Measurements from ENCODE around the gene SOWAHC.

DNA sequence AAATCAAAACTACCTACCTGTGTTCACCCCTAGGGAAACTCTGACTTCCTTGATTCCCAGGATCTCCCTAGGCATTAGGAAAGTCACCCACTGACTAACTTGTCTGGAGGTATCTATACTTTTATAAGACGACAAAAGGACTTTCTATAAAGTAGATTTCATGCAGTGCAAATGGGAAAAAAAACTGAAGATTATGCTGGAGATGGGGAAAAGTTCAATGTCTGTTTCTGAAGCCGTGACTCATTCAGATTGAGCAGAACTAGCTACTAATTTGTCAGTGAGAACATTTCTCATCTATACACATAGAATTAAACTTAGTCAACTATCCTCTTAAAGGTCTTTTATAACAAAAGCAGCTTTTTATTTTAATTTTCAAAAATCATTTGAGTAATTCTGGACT lies 6.4 kb upstream of the SOWAHC start:
- TF ChIP-seq CTCF (IDR thresholded peaks at IDR 0.05) (no peak), SMAD4 (CRISPR knock-in tag; IDR thresholded peaks at IDR 0.05) (no peak), GRHL2 (CRISPR knock-in tag; IDR thresholded peaks at IDR 0.05; ENCODE audit: insufficient replicate concordance, severe bottlenecking) (no peak), IRF2 (CRISPR knock-in tag; IDR thresholded peaks at IDR 0.05; ENCODE audit: borderline replicate concordance, low read depth) (no peak), ZNF121 (CRISPR knock-in tag; IDR thresholded peaks at IDR 0.05) (no peak), USF2 (CRISPR knock-in tag; IDR thresholded peaks at IDR 0.05) (no peak), NR2C2 (CRISPR knock-in tag; IDR thresholded peaks at IDR 0.05) (no peak), ZNF317 (CRISPR knock-in tag; IDR thresholded peaks at IDR 0.05; ENCODE audit: borderline replicate concordance, low read depth) (no peak), NR3C1 (CRISPR knock-in tag; conservative IDR thresholded peaks at IDR 0.05; ENCODE audit: low read depth) (no peak), ZBTB21 (CRISPR knock-in tag; IDR thresholded peaks at IDR 0.05; ENCODE audit: borderline replicate concordance) (no peak)
- TF ChIP-seq, protein P1, sequence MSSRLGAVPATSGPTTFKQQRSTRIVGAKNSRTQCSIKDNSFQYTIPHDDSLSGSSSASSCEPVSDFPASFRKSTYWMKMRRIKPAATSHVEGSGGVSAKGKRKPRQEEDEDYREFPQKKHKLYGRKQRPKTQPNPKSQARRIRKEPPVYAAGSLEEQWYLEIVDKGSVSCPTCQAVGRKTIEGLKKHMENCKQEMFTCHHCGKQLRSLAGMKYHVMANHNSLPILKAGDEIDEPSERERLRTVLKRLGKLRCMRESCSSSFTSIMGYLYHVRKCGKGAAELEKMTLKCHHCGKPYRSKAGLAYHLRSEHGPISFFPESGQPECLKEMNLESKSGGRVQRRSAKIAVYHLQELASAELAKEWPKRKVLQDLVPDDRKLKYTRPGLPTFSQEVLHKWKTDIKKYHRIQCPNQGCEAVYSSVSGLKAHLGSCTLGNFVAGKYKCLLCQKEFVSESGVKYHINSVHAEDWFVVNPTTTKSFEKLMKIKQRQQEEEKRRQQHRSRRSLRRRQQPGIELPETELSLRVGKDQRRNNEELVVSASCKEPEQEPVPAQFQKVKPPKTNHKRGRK (CRISPR knock-in tag; IDR thresholded peaks at IDR 0.05; ENCODE audit: borderline replicate concordance): no peak
- TF ChIP-seq, protein P2, sequence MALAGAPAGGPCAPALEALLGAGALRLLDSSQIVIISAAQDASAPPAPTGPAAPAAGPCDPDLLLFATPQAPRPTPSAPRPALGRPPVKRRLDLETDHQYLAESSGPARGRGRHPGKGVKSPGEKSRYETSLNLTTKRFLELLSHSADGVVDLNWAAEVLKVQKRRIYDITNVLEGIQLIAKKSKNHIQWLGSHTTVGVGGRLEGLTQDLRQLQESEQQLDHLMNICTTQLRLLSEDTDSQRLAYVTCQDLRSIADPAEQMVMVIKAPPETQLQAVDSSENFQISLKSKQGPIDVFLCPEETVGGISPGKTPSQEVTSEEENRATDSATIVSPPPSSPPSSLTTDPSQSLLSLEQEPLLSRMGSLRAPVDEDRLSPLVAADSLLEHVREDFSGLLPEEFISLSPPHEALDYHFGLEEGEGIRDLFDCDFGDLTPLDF (CRISPR knock-in tag; IDR thresholded peaks at IDR 0.05): no peak

Data from WTC11 (cell line).